ENCODE data around the gene NHP2. TPM values are rescaled to one million over a fixed set of nuclear protein-coding genes. Genes with fewer than 3 reads are reported as not detected.
A peak's percentile ranks its signal among the peaks of the same experiment; 100 is the strongest.

The NHP2 gene
- total and polyA plus RNA-seq, 8 donors, result 65.0 to 116 (median 97.5) TPM

GRCh38 chr5:178119915-178120606 lies 33.6 kb downstream of the NHP2 start:
- H3K27me3 ChIP-seq, result peaks cover 3 to 44% of the 10 kb centered on the region in 2 donors
- H3K36me3 ChIP-seq, result peaks cover 0 to 9% of the 10 kb centered on the region in 2 donors
- H3K4me3 ChIP-seq, result no peak overlapping the region
- TF ChIP-seq CTCF (IDR thresholded peaks at IDR 0.05), result no peak
- intact Hi-C loops (cut with DNase I), result no loop called here
- no peaks in the 10 kb centered on the region for H3K9me3 ChIP-seq
- peaks cover 3 to 53% of the 10 kb centered on the region in 2 donors for H3K4me1 ChIP-seq
- ATAC-seq (no peak), DNase-seq (no peak)
- peak overlapping the region in 1 of 2 donors; percentile 33 for H3K27ac ChIP-seq

- peak in 1 of 4 donors; percentile 36 for DNase-seq
- H3K27ac ChIP-seq, result peak overlapping the region in 1 of 2 donors; percentile 53
- H3K9me3 ChIP-seq, result no peaks in the 10 kb centered on the region
- no peak overlapping the region for H3K4me3 ChIP-seq
- TF ChIP-seq CTCF (IDR thresholded peaks at IDR 0.05), result no peak
- H3K27me3 ChIP-seq, result peaks cover 17 to 63% of the 10 kb centered on the region in 2 donors
- peaks cover 8 to 69% of the 10 kb centered on the region in 2 donors for H3K4me1 ChIP-seq
- H3K36me3 ChIP-seq, result peaks cover 0 to 9% of the 10 kb centered on the region in 2 donors
- intact Hi-C loops (cut with DNase I), result no loop called here
- ATAC-seq, result no peak
Observed at GRCh38 chr5:178117923-178118701, 35.6 kb downstream of the NHP2 start.

- DNase-seq (peak in 1 of 4 donors; percentile 52), ATAC-seq (no peak)
- Histone ChIP-seq H3K27me3 (peaks cover 17 to 72% of the 10 kb centered on the region in 2 donors), H3K9me3 (no peaks in the 10 kb centered on the region), H3K36me3 (no peaks in the 10 kb centered on the region), H3K4me1 (peaks cover 8 to 66% of the 10 kb centered on the region in 2 donors), H3K4me3 (peak overlapping the region in 1 of 2 donors; percentile 56), H3K27ac (peak overlapping the region in 1 of 2 donors; percentile 40)
- no peak for TF ChIP-seq CTCF (IDR thresholded peaks at IDR 0.05)
- intact Hi-C loops (cut with DNase I), result no loop called here
Observed at GRCh38 chr5:178116143-178116885, 37.4 kb downstream of the NHP2 start.

GRCh38 chr5:178115814-178116142 lies 37.9 kb downstream of the NHP2 start:
- ATAC-seq, result no peak
- Histone ChIP-seq H3K36me3 (no peaks in the 10 kb centered on the region), H3K4me3 (peak overlapping the region in 1 of 2 donors; percentile 56), H3K4me1 (peaks cover 6 to 60% of the 10 kb centered on the region in 2 donors), H3K27me3 (peaks cover 17 to 77% of the 10 kb centered on the region in 2 donors), H3K9me3 (no peaks in the 10 kb centered on the region), H3K27ac (peak overlapping the region in 1 of 2 donors; percentile 40)
- intact Hi-C loops (cut with DNase I), result no loop called here
- no peak for DNase-seq
- no peak for TF ChIP-seq CTCF (IDR thresholded peaks at IDR 0.05)
